ENCODE results near the gene ELFN2.
"Not testable (repeated sequence)": the region's sequence is repeated elsewhere in the genome, so short reads cannot be mapped to it uniquely, and the experiment has no call there.

ELFN2 gene

DNA sequence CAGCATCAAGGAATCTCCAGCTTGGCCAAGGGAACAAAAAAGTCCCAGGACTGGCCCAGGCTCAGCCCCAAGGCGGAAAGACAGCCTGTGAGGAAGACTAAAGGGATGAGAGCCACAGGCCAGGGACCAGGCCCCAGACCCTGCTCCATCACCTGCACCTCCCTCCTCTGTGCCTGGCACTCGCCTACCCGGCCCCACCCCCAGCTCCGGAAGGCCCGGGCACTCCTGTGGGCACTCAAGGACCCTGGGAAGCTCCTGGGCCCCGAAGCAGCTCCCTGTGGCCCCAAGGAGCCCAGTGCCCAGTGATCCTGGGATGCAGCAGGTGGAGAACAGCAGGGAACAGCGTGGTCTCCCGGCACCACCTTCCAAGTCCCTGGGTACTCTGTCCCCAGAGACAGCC lies 18.2 kb downstream of the ELFN2 start:
- DNase-seq: no peak

DNA sequence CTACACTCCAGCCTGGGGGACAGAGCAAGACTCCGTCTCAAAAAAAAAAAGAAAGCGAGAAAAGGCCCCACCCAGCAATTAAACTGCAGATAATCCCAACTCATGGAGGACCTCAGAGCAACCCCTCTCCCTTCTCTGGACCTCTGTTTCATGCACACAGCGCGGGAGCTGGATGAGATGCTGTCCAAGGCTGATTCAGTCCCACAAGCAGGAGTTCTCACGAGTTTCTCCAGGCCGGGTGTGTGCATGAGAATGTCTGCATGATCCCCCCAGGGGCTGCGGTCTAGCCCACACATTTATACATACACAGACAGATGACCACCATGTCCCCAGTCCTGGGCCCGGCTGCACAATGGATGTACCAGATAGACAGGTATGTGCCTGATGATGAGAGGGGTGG lies 19.4 kb downstream of the ELFN2 start:
- DNase-seq: no peak

DNA sequence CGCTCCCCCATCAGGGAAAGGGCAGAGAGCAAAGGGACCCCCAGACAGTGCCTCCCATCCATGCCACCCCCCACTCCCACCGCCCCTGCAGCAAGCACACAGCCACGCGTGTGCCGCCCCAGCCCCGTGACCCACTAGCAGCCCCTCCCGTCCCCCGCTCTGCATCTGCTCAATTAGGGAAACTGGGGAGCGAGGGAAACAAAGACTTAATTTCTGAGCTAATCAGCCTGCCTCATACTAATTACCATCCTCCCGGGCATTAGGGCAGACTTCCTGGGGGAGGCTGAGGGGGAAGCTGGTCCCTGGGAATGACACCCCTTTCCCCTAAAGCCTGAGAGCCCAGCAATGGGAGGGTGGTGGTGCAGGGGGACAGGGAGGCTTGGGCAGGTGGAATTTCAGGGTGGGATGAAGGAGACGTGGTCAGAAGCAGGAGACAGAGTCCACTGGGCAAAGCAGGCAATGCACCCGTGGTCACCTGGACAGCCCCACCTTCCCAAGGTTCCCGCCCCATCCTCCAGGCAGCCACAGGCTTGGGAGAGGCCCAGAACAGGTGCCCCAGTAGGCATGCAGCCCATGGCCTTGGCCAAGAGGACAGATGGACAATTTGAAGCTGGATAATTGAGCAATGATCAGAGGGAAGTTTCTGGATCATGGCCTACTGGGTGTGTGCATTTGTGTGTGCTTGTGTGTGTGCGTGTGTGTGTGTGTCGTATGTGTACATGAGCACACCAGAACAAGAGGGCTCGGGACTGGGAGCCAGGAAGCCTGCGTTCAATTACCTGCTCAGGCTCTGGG lies 20.6 kb downstream of the ELFN2 start:
- no peak for DNase-seq

DNA sequence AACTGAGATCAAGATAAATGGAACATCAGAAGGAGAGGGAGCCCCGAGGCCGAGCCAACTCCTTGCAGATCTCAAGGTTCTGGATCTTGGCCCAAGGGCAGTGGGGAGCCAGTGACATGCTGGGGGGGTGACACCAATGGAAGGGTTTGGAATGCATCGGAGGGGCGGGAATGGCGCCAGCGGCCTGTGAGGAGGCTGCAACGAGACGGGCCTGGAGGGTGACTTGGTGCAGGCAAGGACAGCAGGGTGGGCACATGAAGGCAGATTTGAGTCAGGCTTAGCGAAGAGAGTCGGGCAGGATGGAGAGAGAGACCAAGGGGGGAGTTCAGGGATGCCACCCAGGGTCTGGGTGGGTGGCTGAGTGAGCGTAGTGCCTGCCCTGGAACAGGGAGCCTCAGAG lies 23.2 kb downstream of the ELFN2 start:
- DNase-seq: no peak

DNA sequence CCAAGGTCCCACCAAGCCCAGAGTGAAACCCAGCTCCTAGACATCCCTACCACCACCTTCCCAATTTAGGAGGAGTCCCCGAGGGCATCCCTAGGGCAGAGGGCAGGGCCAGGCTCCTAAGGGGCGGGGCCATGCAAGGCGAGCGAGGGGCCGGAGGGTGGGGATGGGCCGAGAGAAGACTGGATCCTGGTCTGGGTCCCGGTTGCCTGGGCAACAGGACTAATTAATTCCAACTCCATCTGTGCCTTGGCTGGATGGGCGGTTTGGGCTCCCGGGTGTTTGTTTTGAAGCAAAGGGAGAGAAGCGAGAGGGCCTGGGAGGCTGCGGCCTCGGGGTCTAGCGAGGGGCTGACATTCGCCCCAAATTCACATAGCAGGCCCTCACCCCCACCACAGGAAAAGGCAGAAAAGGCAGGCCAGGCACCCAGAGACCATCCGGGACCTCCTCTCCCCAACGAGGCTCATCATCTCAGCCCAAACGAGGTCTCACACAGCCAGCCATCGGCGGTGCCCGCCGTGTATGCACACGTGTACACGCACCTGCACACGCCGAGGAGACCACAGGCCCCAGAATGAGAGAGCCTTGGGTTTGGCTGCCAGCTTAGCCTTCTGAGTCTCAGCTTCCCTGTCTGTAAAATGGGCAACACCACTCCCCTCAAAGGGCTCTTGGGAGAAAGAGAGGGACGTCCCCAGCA lies 23.9 kb downstream of the ELFN2 start:
- no peak for DNase-seq

DNA sequence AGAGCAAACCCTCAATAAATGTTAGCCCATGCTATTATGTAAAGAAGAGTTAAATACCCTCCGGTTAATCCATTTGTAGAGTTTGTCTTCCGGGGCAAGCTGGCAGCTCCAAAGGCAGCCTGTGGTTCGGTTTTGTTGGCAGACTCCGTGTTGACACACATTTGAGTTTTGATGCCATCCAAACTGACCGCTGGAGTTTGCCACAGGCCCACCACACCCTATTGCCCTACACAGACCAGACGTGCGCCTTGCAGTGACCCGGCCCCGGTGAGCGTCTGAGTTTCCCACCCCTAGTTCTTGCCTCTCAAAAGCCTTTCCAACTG lies 25.1 kb downstream of the ELFN2 start:
- no peak for DNase-seq

DNA sequence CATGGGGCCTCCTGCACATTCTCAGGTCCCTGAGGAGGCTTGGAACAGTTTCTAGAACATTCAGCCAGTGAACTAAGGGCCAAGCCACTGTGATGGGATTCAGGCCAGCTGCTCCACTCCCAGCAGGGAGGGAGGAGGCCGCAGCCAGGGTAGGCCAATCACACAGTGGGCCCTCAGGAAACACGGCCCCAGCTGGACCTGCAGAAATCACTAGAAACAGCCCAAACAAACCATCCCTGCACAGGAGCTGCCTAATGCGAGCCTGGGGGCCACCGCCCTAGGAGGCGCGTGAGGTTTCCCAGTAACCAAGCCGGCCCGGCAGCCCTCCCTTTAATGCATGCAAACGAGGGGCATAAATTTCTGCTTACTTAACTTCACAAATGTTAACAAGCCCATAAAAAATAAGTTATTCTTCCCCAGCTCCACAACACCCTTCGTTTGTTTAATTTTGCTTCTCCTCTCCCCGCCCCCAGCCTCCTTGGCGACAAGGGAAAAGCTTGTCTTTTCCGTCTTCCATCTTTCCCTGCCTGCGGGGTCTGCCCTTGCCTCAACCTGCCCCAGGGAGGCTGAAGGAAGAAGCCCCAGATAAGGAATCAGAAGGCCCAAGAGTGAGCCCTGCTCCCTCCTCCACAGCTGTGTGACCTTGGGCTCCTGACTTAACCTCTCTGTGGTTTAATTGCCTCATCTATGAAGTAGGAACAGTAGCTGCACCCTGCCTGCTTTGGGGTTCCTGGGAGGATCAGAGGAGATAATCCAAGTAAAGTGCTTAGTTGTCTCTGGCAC lies 25.7 kb downstream of the ELFN2 start:
- DNase-seq: no peak

DNA sequence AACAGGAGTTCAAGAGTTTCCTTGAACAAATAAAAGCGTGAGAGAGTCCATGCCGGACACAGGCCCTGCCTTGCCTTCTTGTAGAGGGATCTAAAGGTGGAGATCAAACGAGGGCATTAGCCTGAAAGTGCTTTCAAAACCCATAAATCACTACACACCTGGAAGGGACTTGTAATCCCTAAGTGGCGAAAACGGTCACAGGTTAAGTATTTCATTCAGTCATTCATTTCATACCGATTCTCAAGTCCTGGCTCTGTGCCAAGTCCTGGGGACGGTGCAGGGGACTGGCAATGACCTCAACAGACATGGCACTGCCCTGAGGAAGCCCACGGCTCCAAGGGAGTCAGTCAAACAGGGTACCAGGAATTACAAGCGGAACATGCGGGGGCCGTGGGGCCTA lies 26.6 kb downstream of the ELFN2 start:
- DNase-seq: no peak

DNA sequence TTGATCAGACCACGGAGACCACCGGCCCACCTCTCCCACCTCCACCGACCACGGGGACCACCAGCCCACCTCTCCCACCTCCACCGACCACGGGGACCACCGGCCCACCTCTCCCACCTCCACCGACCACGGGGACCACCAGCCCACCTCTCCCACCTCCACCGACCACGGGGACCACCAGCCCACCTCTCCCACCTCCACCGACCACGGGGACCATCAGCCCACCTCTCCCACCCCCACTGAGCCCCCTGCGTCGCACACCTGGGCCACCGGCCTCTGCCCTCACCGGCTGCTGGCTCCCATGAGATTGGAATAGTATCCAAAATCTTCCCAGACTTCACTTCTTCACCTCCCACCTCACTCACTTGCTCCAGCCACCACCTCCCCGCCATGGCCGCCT lies 27.8 kb downstream of the ELFN2 start:
- not testable (repeated sequence) for DNase-seq

DNA sequence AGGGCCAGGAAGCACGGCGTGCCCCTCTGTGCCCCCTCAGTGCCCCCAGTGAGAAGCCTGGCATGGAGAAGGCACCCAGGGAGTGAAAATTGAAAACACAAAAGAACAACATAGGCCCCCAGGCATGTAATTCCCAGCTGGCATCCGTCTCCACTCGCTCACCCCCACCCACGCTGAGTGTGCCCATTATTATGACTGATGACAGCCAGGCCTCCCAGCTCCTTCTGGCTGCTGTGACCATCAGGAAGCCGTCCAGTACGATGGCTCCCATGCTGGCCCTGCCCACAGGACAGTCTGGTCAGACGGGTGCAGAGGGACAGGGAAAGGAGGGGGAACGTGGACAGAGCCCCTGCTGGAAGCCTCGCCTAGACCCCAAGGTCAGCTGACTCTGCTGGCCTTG lies 30.1 kb downstream of the ELFN2 start:
- no peak for DNase-seq

DNA sequence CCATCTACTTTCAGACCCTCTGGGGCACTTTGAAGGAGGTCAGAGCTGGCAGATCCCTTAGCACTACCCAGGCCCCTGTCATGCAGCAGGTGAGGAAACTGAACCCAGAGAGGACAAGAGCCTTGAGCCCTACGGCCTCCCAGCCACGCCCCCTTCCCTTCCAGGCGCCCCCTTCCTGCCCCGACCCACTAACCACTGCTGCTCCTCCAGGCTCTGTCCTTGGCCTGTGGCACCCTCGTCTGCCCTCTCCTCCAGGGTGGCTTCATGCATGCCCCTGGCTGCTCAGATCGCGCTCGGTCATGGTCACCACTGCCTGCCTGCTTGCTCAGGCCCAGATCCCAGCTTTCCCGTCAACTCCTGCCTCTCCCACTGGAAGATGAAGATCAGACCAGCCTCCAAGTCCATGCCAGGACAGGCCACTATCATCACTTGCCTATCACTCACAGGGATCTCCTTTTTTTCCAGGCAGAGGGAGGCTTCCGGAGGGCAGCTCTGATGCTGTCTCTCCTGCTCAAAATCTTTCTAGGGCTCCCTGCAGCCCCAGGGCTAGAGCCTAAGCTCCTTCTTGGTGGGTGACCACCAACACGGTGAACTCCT lies 30.7 kb downstream of the ELFN2 start:
- DNase-seq: no peak

DNA sequence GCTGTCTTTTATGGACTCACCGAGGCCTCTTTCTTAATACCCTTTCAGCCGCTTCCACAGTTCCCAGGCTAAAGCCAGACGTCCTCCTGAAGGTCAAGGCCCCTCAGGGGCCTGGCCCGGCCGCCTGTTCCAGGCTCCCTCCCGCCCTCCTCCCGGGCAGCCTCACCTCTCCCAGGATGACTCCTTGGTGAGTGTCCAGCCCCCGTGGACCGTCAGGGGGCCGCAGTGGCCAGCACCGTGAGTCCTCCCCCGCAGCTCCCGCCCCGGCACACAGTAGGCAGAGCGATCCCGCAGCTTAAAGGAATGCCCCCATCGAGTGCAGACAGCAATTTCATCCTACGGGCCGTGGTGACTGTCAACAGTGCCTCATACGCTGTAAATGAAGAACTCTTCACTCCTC lies 32.9 kb downstream of the ELFN2 start:
- no peak for DNase-seq

DNA sequence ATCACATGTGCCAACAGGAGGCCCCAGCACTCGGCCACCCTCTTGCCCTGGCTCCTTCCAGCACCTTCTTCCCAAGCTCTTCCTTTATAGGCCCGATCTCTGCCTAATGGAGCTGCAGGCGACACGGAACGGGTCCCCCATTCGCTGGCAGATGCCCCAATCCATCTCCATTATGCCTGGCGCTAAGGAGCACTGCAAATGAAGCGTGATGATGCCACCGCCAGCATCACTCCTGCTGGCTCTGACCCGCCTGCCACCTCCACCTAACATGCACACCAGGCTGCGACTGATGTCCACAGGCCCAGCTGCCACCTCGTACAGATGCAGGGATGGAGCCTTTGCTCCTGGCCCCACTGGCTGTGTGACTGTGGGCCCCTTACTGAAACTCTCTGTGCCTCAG lies 33.5 kb downstream of the ELFN2 start:
- no peak for DNase-seq

DNA sequence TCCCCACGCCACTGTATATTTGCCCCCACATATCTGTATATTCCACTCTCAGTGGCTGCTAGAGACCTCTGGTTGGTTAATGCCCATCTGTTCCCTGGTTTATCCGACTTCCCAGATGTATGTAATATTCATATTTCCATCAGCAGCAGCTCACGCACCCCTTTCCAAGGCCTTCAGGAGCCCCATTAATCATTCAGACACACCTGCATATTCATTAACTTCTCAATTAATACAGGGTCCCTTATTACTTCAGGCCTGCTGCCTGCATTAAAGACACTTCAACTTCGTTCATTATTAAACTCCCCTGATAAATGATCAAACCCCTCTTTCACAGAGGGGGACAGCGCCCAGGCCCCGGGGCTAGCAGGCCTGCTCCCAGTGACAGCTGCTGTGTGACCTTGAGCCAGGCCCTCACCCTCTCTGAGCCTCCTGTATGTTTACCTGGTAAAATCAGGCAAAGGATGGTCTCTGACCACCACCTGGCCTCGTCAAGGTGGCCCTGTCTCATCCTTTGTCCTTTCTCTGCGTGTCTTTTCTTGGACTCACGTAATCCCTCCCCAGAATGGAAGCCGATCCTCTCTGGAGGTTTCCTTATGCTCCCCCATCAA lies 34.5 kb downstream of the ELFN2 start:
- no peak for DNase-seq

DNA sequence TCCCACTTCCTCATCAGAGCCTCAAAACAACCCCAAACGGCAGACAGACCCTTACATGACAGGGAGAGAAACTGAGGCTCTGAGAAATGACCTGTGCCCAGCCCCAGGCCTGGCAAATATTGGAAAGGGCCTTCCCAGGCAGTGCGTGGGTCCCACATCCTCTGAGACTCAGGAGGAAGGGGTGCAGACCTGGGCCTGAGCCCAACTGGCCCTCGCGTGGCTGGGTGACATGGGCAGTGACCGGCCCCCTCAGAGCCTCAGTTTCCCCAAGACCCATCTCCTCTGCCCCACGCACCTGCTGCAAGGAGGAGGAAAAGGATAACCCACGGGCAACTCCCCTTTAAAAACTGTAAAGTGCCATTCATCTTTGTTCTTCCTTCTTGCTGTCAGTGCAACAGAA lies 35.6 kb downstream of the ELFN2 start:
- DNase-seq: no peak

DNA sequence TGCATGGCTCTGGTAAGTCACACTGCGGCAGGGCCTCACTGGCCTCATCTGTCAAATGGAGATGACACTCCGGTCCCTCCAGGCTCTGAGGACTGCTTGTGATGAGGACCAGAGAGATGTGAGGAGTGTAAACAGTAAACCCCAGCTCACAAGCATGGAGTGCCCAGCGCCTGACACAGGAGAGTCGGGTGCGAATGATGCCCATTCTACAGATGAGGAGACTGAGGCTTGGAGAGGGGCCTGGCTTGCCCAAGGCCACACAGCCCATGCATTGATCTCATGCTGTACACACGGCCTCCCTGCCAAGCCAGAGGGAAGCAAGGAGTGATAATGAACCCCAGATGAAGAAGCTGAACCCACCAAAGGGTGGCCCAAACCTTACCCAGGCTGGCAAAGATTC lies 37.2 kb downstream of the ELFN2 start:
- DNase-seq: no peak

DNA sequence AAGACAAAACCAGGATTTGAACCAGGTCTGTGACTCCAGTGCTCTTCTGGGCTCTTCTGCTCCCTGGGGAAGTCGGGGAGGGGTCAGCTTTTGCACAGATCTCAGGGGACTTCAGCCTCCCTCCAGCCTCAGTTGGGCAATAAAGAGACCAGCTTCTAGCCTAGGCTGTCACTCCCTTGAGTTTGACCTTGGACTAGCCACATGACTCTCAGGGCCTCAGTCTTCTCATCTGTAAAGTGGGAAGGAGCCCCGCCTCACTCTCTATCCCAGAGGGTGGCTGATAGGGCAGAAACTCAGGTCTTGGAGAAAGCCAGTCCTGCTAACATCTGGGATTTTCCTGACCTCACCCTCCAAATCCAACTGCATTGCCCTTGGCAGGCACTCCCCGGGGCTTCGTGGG lies 38.7 kb downstream of the ELFN2 start:
- DNase-seq: no peak

DNA sequence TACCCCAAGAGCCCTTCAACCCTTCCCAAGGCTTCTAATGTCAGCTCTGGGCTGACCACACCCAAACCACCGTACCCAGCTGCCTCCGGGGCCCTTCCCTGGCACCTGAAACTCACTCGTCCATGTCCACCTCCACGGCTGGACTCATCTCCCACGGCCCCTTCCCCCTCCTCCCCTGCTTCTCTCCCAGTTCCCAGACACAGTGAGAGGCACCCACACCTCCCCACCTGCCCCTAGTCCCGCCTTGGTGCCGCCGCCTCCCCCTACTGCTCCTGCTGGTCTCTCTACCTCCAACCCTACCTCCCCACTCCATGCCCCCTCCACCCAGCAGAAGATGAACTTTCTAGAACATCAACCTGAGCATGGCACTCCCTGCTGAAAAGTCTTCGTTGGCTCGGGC lies 39.5 kb downstream of the ELFN2 start:
- no peak for DNase-seq

DNA sequence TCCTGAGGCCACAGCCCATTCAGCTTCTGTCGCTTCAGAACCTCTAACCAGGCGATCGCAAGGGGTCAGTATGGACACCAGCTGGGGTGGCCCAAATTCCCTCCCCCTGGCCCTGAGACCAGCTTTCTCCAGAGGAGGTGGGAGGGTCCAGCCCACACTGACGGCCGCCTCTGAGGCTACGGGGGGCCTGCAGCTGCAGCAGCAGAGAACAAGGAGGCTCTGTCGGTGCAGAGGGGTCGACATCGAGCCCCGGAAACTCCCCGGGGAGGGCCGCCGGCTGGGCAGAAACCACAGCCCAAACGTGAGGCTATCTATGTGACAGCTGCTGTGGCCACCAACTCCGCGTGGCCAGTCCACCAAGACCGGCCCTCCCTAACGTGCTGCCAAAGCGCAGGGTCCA lies 40.8 kb downstream of the ELFN2 start:
- no peak for DNase-seq

DNA sequence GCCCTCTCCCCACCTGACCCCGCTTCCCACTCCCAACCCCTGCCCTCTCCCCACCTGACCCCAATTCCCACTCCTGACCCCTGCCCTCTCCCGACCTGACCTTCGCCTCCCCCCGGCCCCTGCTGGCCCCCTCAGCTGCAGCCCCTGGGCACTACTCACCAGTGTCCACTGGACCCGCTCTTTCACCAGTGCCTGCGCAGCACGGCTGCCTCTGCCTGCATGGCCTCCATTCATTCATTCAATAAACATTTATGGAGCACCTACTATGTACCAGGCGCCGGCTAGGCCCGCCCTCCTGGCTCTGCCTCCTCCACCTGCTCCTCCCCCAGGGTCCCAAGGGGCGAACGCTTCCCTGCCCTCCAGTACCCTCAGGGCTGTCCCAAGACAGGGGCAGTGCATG lies 42.6 kb downstream of the ELFN2 start:
- DNase-seq: no peak

DNA sequence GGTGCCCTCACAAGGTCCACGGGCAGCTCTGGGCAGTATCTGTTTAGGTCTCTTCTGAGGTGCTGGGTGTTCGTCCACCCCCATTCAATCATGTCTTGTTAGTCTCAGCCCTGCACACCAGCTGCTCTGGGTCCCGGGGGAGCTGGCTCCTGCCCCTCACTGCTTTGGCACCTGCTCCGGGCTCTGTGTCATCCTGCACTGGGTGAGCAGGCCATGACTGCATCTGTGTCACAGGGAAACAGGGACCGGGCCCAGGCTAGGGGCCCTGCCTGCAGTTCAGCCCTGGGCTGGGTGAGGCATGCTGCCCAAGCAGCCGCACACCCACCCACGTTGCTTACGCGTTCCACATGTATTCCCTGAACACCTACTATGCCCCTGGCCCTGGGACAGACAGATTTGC lies 43.9 kb downstream of the ELFN2 start:
- DNase-seq: no peak

DNA sequence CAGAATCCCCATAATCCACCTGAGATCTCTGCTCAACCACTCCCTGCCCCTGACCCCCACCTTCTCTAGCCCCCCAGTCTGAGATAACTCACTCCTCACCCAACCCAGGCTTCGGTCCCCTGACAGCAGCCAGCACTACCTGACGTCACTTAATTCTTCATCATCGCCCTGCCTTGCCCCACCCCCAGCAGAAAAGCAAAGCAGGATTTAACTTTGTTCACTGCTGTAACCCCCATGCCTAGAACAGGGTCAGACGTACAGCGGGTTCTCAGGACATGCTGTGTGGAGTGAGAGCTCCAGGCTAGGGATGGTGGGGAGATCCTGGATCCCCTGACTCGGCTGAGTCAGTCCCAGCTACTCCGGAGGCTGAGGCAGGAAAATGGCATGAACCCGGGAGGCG lies 45.8 kb downstream of the ELFN2 start:
- peak; percentile 12 for DNase-seq

DNA sequence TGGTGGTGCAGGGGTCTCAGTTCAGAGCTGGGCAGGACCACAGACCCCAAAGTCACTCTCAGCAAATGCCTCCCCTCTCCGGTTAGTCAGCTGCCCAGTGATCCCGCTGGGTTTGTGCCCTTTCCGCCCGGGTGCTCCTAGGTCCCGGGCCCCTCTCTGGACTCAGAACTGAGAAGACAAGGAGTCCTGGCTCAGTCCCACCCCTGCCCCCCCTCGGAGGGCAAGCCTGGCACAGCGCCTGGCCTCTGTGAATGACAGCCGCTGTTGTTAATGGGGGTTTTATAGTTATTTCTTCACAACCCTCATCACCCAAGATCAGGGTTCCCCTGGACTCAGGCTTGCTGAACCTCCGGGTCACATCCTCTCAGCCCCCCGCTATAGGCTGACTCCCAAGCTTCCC lies 47.6 kb downstream of the ELFN2 start:
- no peak for DNase-seq

All from T1000 (cell line).